Bronchial epithelial cell (primary cell): ENCODE data around the gene PITX3. TPM values are rescaled to one million over a fixed set of nuclear protein-coding genes. Genes with fewer than 3 reads are reported as not detected.
"Not testable (repeated sequence)": the region's sequence is repeated elsewhere in the genome, so short reads cannot be mapped to it uniquely, and the experiment has no call there.

Source experiments
- DNase-seq: peaks from one replicate; pipeline ENCODE4 v3.0.0-alpha.2; 2010; ENCODE audit warnings: low read depth
- FAIRE-seq: peaks from 2 replicates; lab custom pipeline; 2011; peaks lifted over from hg19 to GRCh38; lab: Jason Lieb, UNC
- H3K27me3 ChIP-seq: 2 replicates; pipeline ENCODE4 v1.5.1; 2011; ENCODE audit warnings: low read length; ENCODE audit not compliant: control insufficient read depth, insufficient read depth
- H3K36me3 ChIP-seq: 2 replicates; pipeline ENCODE4 v1.5.1; 2011; ENCODE audit warnings: low read length; ENCODE audit not compliant: control insufficient read depth, insufficient read depth
- H3K4me3 ChIP-seq: 2 replicates; pipeline ENCODE4 v1.5.1; 2011; ENCODE audit warnings: mild to moderate bottlenecking, low read depth, low read length, control low read depth
- CTCF ChIP-seq: IDR thresholded peaks from 2 replicates; pipeline ENCODE4 v1.5.1; 2011; ENCODE audit warnings: mild to moderate bottlenecking, moderate library complexity, low read length, control low read depth, inconsistent platforms; ENCODE audit not compliant: insufficient read depth, severe bottlenecking
- total RNA-seq: library from RNA; depleted of rRNA; stranded (reverse); fragments of >200 nt; gene quantifications from 2 replicates; pipeline ENCODE4 v1.2.1, GENCODE V29; 2014

The PITX3 gene
- total RNA-seq, 1 donor from 2014 or later: not detected

DNA sequence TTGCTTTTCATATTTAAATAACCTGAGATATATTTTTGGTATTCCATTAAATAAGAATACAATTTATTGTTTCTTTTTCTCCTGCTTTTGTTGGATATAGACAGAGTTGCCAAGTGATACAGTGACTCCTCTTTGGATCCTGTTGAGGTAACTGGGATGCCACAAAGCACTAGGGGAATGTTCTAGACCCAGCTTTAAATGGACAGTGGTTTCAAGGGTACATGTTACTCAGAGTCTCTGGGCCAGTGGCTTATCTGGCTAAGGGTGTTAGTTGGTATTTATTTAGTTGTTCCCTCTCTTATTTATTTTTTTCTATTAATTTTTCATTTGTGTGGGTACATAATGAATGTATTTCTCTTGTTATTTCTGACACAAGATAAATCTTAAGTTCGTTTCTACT, 13.1 kb upstream of the PITX3 start:
- no peak for DNase-seq
- no peaks in the 10 kb centered on the region for H3K36me3 ChIP-seq
- no peak for FAIRE-seq
- no peaks in the 10 kb centered on the region for H3K27me3 ChIP-seq
- TF ChIP-seq CTCF: no peak
- no peak overlapping the region for H3K4me3 ChIP-seq

- not testable (repeated sequence) for H3K27me3 ChIP-seq, FAIRE-seq, H3K36me3 ChIP-seq, DNase-seq, H3K4me3 ChIP-seq
These were observed 11.2 kb upstream of the PITX3 start for GRCh38 chr10:102252508-102252907.

DNA sequence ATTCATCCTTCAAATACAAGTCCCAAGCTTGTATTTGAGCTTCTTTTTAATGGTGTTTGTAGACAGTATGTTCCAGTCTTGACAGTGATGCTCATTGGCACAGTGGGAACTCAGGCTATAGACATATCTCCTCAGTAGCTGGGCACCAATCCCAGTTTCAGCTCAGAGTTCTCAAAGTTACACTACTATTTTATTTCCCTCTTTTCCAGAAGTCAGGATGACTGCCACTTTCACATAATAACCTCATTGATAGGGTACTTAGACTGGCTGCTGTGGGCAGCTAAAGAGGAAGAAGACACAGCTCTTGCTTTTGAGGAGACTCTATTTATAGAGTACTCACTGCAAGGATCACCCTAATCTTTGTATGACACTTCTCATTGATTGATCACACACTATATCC, 6.4 kb upstream of the PITX3 start:
- Histone ChIP-seq H3K4me3 (no peak overlapping the region), H3K36me3 (peaks cover 1% of the 10 kb centered on the region), H3K27me3 (no peaks in the 10 kb centered on the region)
- DNase-seq (no peak), FAIRE-seq (no peak)
- no peak for TF ChIP-seq CTCF

DNA sequence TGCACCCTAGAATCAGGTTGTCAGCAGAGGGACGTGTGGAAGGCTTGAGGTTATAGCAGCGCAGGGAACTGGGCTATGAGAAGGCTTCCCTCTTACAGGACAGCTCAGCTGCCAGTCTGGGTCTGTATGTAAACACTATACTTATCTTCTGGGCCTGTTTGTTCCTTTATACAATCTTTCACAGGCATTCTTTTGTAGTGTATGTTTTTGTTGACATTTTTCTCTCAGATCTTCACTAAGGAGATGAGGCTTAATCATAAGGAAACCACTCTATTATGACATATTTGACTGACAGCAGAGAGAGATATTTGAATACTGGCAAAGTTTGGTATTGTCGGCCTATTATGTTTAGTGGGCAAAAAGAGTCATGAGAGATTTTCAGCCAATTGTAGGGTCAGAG, 4.9 kb upstream of the PITX3 start:
- no peak for FAIRE-seq
- no peak for TF ChIP-seq CTCF
- H3K4me3 ChIP-seq: peak overlapping the region; percentile 64
- peaks cover 1% of the 10 kb centered on the region for H3K36me3 ChIP-seq
- DNase-seq: peak; percentile 50
- H3K27me3 ChIP-seq: no peaks in the 10 kb centered on the region

GRCh38 chr10:102245932-102246251, 4.6 kb upstream of the PITX3 start:
- Histone ChIP-seq H3K27me3 (no peaks in the 10 kb centered on the region), H3K36me3 (peaks cover 1% of the 10 kb centered on the region), H3K4me3 (peak overlapping the region; percentile 64)
- no peak for TF ChIP-seq CTCF
- FAIRE-seq (no peak), DNase-seq (no peak)

GRCh38 chr10:102245082-102245931, 4.0 kb upstream of the PITX3 start, which contains the start of gene GBF1:
TSS of gene GBF1 (plus strand) at chr10:102245532. CDS start at chr10:102258939, 13,407 bp downstream.
- Histone ChIP-seq H3K36me3 (peaks cover 1% of the 10 kb centered on the region), H3K4me3 (peak within 1 kb of the TSS; percentile 64), H3K27me3 (peaks cover 3% of the 10 kb centered on the region)
- no peak for TF ChIP-seq CTCF
- DNase-seq: peak; percentile 99
- no peak for FAIRE-seq
